Effector CD8-positive, alpha-beta T cell (primary cell): ENCODE data around the gene ACSF2.
"Not testable (repeated sequence)": the region's sequence is repeated elsewhere in the genome, so short reads cannot be mapped to it uniquely, and the experiment has no call there.

Experiments
- DNase-seq: peaks from one replicate; lab custom pipeline; 2025; lab: John Stamatoyannopoulos, UW

ACSF2 gene

GRCh38 chr17:50464736-50465135 lies 38.7 kb downstream of the ACSF2 start:
- no peak for DNase-seq

DNA sequence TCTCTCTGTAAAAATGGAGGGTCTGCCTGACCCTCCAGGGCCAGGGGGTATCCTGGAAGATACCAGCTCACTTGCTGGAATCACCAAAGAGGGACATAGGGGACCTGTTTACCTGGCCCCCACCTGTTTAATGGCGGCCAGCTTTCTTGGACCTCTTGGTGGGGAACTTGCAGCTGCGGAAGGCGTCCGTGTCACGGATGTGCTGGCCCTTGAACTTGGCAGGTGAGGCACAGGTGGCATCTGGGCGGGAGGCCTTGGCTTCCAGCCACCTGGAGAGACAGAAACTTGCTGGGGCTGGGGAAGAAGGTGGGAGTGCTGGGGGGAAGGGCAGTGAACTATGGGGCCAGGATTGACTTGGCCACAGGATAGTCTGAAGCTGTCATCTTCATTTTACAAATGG lies 39.2 kb downstream of the ACSF2 start:
- no peak for DNase-seq

DNA sequence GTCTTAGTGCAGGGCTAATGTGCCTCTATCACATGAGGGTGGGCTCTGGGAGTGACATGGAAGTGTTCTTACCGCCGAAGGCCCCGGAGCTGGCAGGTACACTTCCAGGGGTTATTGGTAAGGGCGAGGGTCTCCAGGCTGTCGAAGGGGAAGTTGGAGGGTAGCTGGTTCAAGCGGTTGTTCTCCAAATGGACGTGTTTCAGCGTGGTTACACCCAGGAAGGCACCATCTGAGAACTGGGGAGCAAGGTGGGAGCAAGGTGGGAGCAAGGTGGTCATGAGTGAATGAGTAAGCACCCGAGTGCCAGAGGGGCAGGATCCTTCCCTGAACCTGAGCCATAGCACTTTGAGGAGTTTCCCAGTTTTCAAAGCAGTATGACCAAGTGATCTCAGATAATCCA lies 39.6 kb downstream of the ACSF2 start:
- no peak for DNase-seq

GRCh38 chr17:50466371-50467113 lies 40.5 kb downstream of the ACSF2 start:
- DNase-seq: no peak

- DNase-seq: no peak
Observed at GRCh38 chr17:50467114-50467854, 41.3 kb downstream of the ACSF2 start.

DNA sequence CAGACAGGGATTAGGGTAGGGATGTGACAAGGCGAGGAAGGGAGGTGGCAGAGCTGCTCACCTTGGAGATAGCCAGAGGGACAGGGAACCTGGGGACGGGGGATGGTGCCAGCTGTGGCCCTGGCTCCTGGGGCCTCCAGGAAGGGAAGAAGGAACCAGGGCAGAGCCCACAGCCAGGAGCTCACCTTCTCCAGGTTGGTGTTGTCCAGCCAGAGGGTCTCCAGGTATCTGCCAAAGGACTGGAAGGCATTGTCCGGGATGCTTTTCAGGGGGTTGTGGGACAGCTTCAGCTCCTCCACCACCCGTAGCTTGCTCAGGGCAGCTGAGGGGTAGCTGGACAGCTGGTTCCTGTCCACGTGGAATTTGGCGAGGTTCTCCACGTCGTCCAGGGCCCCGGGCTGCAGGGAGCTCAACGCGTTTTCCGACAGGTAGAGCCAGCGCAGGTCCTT lies 41.9 kb downstream of the ACSF2 start:
- DNase-seq: no peak

DNA sequence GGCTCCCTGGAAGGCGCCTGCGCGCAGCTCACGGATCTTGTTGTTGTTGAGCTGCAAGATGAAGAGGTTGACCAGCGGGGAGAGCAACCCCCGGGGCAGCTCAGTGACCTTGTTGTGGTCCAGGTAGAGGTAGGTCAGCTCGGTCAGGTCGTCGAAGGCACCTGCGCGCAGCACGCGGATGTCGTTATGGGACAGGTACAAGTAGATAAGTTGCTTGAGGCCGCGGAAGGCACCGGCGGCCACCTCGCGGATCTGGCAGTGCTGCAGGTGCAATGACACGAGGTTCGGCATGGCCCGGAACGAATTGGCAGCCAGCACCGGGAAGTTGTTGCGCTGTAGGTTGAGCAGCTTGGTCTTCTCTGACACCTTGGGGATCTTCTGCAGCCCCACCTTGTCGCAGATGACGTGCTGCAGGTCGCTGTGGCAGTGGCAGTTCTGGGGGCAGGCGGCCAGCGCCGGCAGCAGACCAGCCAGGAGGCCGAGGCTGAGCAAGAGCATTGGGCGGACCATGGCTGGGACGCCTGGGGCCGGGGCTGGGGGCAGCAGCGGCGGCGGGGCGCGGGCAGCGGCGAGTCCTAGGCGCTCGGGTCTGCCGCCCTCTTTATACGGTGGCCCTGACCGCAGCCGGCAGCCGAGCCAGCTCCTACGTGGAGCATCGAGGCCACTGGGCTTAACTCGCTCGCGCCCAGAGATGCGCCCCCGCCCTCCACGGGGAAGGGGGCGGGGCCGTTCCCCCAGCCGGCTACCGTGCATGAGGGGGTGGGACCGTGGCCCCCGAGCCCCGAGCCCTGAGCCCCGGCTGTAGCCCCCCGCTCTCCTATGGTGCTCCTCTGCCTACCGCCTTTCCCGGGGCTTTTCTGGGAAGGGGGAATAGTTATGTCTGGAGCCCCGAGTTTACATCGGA lies 42.5 kb downstream of the ACSF2 start, which contains the start of gene CHAD:
Gene CHAD (minus strand): TSS at position 577 of the 904 bp plus-strand sequence. CDS start 67 bp downstream, at position 510.
- no peak for DNase-seq

DNA sequence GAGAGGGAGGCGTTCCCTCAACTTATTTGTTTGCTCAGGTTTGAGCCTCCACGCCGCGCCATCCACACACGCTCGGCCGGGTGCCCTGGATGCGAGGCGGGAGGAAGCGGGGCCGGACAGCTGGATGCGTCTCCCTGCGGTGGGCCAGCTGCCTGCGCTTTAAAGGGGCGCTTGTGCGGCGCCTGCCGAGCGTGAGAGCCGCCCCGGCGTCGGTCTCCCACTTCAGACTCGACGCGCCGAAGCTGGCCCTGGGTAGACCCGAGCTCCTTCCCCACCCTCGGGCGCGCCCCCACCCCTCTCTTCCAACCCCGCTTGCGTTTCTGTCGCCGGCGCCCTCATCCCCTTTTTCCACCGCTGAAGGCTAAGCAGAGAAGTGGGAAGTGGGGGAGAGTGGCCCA lies 43.2 kb downstream of the ACSF2 start:
- DNase-seq: no peak

DNA sequence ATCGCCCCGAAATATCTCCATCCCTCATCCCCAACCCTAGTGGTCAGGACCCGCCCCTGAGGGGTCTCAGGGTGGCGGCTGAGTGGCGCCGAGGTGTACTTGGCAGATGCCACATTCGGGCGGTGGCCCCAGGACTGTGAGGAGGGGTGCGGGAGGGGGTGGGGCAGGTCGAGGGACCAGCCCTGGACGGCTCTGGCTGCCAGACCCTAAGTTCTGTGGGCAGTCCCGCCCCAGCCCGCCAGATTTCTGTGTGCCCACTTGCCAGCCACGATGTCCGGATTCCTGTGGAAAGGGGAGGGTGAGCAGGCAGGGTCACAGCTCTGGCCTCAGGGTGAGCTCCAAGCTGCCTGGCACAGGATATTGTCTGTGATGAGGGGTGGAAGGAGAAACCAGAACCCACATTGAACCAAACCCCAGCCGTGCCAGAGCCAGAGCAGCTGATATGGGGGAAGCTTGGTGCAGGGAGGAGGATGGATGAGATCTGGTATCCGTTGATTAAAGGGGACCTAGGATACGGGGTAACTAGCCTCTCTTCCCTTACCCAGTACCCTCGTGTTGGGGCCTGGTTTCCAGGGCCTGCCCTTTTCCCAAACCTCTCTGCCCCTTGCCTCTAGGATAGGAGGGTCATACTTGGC lies 43.8 kb downstream of the ACSF2 start:
- DNase-seq: no peak

DNA sequence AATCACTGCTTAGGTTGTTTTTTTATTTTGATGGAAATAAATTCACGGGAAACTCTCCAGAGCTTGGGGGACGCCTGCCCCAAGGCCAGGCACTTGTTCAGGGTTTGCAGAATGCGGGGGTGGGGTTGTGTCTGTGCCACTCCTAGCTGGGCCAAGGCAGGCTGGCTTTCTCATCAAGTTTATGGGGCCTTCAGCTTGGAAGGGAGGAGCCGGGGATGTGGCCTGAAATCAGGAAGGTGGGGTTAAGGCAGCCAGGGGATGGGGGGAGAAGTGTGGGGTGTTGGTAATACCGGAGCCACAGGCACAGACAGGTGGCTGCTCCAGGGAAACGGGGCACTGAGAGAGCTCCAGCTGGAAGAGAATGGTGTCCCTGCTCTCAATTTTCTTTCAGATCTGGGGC lies 44.4 kb downstream of the ACSF2 start:
- DNase-seq: no peak

DNA sequence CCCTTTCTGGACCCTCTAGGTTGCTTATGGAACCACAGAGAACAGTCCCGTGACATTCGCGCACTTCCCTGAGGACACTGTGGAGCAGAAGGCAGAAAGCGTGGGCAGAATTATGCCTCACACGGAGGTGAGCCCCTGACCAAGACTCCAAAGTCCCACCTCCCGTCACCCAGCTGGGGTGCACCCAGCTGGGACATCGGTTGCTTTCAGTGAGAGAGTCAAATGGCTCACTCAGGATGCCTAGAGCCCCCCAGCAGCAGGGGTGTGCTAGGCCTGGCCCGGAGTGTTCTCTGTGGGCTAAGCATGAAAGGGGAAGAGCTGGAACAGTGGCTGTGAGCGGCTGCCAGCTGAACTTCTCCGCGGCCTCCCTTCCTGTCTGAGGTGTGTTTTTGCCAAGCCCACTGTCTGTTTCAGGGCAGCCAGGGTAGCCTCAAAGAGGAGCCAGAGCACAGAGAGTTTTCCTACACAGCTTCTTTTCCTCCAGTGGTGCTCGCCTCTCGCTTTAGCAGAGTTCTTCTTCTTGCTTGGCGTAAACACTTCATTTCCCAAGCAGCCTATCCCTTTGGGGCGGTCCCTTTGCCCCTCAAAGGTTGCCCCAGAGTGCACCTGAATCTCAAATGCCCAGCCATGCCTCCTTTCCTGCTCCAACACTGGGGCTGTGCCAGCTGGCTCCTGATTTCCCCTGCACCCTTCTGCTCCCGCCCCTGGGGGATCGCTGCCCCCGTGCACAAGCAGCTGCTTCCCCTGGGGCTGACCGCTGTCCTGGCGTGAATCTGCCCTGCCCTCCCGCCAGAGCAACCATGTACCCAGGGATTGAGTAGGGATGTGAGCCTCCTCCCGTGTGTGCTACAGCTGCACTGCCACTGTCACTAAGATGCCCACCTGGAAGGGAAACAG lies 45.2 kb downstream of the ACSF2 start:
- no peak for DNase-seq

- DNase-seq: no peak
Observed at GRCh38 chr17:50472286-50472685, 46.3 kb downstream of the ACSF2 start.

DNA sequence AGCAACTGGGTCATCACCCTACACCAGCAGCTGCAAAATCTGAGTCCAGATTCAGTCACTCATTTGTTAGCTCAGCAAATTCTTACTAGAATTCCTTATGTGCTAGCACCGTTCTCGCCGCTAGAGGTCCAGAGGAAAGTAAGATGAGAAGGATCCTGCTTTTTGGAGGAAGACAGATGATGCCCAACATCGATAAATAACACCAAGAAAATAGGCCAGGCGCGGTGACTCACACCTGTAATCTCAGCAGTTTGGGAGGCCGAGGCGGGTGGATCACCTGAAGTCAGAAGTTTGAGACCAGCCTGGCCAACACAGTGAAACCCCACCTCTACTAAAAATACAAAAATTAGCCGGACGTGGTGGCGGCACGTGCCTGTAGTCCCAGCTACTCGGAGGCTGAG lies 46.7 kb downstream of the ACSF2 start:
- not testable (repeated sequence) for DNase-seq

- no peak for DNase-seq
Observed at GRCh38 chr17:50473901-50474300, 47.9 kb downstream of the ACSF2 start.

DNA sequence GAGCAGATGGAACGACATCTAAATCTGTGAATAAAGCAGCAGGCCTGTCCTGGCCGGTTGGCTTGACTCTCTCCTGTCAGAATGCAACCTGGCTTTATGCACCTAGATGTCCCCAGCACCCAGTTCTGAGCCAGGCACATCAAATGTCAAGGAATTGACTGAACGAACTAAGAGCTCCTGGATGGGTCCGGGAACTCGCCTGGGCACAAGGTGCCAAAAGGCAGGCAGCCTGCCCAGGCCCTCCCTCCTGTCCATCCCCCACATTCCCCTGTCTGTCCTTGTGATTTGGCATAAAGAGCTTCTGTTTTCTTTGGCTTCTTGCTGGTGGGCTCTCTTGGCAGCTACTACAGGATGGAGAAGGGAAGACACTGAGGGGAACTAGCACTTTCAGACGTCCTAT lies 48.5 kb downstream of the ACSF2 start:
- DNase-seq: no peak

DNA sequence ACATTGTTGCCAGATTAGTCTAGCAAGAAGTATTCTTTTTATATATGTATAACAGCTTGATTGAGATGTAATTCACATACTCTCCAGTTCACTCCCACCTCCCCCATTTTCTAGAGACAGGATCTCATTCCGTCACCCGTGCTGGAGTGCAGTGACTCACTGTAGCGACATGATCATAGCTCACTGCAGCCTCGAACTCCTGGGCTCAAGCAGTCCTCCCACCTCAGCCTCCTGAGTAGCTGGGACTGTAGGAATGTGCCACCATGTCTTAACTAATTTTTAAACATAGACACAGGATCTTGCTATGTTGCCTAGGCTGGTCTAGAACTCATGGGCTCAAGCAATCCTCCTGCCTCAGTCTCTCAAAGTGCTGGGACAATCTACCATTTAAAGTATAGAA lies 49.3 kb downstream of the ACSF2 start:
- DNase-seq: no peak

DNA sequence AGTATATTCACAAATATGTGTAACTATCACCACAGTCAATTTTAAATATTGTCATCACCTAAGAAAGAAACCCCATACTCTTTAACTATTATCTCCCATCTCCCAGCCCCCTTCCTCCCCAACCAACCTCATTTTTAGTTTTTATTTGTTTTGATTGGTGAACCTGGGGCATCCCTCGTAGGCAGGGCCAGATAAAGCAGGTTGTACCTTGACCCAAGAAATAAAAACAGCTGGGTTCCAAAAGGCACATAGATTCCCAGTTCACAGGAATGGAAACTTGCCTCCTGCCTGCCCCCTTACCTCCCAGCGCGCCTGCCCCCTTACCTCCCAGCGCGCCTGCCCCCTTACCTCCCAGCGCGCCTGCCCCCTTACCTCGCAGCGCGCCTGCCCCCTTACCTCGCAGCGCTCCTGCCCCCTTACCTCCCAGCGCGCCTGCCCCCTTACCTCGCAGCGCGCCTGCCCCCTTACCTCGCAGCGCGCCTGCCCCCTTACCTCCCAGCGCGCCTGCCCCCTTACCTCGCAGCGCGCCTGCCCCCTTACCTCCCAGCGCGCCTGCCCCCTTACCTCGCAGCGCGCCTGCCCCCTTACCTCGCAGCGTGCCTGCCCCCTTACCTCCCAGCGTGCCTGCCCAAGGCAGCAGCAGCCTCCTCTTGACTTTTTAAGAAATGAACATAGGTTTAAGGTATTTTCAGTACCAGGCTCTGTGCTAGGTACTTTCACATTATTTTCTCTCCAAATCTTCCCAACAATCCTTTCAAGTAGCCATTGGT lies 49.9 kb downstream of the ACSF2 start:
- not testable (repeated sequence) for DNase-seq

- DNase-seq: no peak
Observed at GRCh38 chr17:50476545-50477315, 50.7 kb downstream of the ACSF2 start.

DNA sequence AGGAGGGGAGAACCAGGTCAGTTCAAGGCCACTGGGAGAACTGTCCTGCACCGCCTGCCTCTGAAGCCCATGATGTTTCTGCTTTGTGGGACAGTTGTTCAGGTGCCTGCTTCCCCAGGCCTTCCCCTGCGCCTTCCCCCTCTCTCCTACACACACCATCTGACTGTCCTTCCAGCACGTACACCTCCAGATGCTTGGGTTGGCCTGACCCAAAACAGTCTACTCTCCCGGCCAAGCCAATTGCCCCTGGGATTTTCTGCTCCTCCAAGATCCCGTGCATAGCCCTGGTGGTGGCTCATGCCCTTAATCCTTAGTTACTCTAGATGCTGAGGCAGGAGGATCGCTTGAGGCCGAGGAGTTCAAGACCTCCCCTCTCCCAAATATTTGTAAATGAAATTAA lies 52.0 kb downstream of the ACSF2 start:
- DNase-seq: no peak
